HL-60 (cell line): Measurements from ENCODE around the gene KIAA0586.

ENCODE experiments used
- DNase-seq, 2 experiments: peaks; one replicate each; pipeline ENCODE4 v3.0.0-alpha.2; 2010 to 2020; ENCODE audit warnings: low read depth in 1 of 2, low spot score in 1 of 2
- H3K27ac ChIP-seq: fragments of 250-450 bp; sonication (Bioruptor Pico); replicated peaks from 2 replicates; pipeline ENCODE4 v1.5.1; 2020; ENCODE audit warnings: mild to moderate bottlenecking, moderate library complexity
- H3K27me3 ChIP-seq: fragments of 250-450 bp; sonication (Bioruptor Pico); 2 replicates; pipeline ENCODE4 v1.5.1; 2021; ENCODE audit warnings: mild to moderate bottlenecking, moderate library complexity; ENCODE audit not compliant: insufficient read depth, poor library complexity, severe bottlenecking
- H3K4me3 ChIP-seq: replicated peaks from 2 replicates; pipeline ENCODE4 v1.5.1; 2011; ENCODE audit warnings: mild to moderate bottlenecking, control low read depth, low read length; ENCODE audit not compliant: insufficient read depth
- GABPA ChIP-seq: IDR thresholded peaks from 2 replicates; pipeline ENCODE4 v1.6.1; 2012; ENCODE audit warnings: low read depth
- POLR2AphosphoS5 ChIP-seq: IDR thresholded peaks from 2 replicates; pipeline ENCODE4 v1.6.1; 2012; ENCODE audit warnings: low read depth
- REST ChIP-seq: IDR thresholded peaks from 2 replicates; pipeline ENCODE4 v1.6.1; 2012; ENCODE audit warnings: low read depth; ENCODE audit not compliant: insufficient replicate concordance
- SPI1 ChIP-seq: IDR thresholded peaks from 2 replicates; pipeline ENCODE4 v1.6.1; 2012; ENCODE audit warnings: low read depth, mild to moderate bottlenecking, borderline replicate concordance
- TF ChIP-seq, protein P1 (sequence below): IDR thresholded peaks from one replicate; pipeline ENCODE4 v1.5.1; 2011; ENCODE audit warnings: low read length, control low read depth, inconsistent platforms; ENCODE audit not compliant: insufficient read depth

KIAA0586 gene

GRCh38 chr14:58562141-58562540, 134.6 kb downstream of the KIAA0586 start:
- no peaks in the 10 kb centered on the region for H3K27me3 ChIP-seq
- H3K4me3 ChIP-seq = no peak overlapping the region
- DNase-seq = no peak
- no peak overlapping the region for H3K27ac ChIP-seq
- TF ChIP-seq, protein P1, sequence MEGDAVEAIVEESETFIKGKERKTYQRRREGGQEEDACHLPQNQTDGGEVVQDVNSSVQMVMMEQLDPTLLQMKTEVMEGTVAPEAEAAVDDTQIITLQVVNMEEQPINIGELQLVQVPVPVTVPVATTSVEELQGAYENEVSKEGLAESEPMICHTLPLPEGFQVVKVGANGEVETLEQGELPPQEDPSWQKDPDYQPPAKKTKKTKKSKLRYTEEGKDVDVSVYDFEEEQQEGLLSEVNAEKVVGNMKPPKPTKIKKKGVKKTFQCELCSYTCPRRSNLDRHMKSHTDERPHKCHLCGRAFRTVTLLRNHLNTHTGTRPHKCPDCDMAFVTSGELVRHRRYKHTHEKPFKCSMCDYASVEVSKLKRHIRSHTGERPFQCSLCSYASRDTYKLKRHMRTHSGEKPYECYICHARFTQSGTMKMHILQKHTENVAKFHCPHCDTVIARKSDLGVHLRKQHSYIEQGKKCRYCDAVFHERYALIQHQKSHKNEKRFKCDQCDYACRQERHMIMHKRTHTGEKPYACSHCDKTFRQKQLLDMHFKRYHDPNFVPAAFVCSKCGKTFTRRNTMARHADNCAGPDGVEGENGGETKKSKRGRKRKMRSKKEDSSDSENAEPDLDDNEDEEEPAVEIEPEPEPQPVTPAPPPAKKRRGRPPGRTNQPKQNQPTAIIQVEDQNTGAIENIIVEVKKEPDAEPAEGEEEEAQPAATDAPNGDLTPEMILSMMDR = no peak
- TF ChIP-seq POLR2AphosphoS5 (no peak), REST (no peak), GABPA (no peak), SPI1 (no peak)

- no peak overlapping the region for H3K4me3 ChIP-seq
These were observed 136.5 kb downstream of the KIAA0586 start for GRCh38 chr14:58563978-58564377.

GRCh38 chr14:58565832-58566231, 138.3 kb downstream of the KIAA0586 start:
- TF ChIP-seq REST (no peak), GABPA (no peak), SPI1 (no peak), POLR2AphosphoS5 (no peak)
- TF ChIP-seq, protein P1 = no peak
- no peak for DNase-seq
- H3K27me3 ChIP-seq = no peaks in the 10 kb centered on the region
- H3K27ac ChIP-seq = no peak overlapping the region
- no peak overlapping the region for H3K4me3 ChIP-seq

More at GRCh38 chr14:58563978-58564377, 136.5 kb downstream of the KIAA0586 start:
- Histone ChIP-seq H3K27me3 (no peaks in the 10 kb centered on the region), H3K27ac (no peak overlapping the region)
- no peak for DNase-seq
- TF ChIP-seq REST (no peak), POLR2AphosphoS5 (no peak), GABPA (no peak)

- no peak overlapping the region for H3K4me3 ChIP-seq
- no peak for TF ChIP-seq SPI1
- TF ChIP-seq, protein P1 = no peak
- no peak for TF ChIP-seq REST
- no peak for TF ChIP-seq GABPA
- no peak for TF ChIP-seq POLR2AphosphoS5
- H3K27me3 ChIP-seq = no peaks in the 10 kb centered on the region
- H3K27ac ChIP-seq = no peak overlapping the region
- no peak for DNase-seq
These were observed 139.5 kb downstream of the KIAA0586 start for GRCh38 chr14:58566979-58567378.
